GM23338 (cell line): ENCODE measurements around the gene CDYL.

Experiments used
- CREB1 ChIP-seq: fragments of 250-450 bp; sonication (Bioruptor Pico); IDR thresholded peaks from 2 replicates; pipeline ENCODE4 v1.5.0; 2020; ENCODE audit warnings: low read depth, mild to moderate bottlenecking, moderate library complexity
- EZH2 ChIP-seq: fragments of 200-600 bp; sonication (generic); IDR thresholded peaks from one replicate; pipeline ENCODE4 v1.8.0; 2017; ENCODE audit warnings: antibody characterized with exemption, mild to moderate bottlenecking, low read depth; ENCODE audit not compliant: unreplicated experiment
- EZH2phosphoT487 ChIP-seq: fragments of 200-600 bp; sonication (generic); IDR thresholded peaks from one replicate; pipeline ENCODE4 v1.8.1; 2018; ENCODE audit warnings: antibody characterized with exemption; ENCODE audit not compliant: unreplicated experiment
- JUNB ChIP-seq: IDR thresholded peaks from one replicate; pipeline ENCODE4 v1.6.1; 2016; ENCODE audit warnings: antibody characterized with exemption; ENCODE audit not compliant: unreplicated experiment
- NANOG ChIP-seq: IDR thresholded peaks from 2 replicates; pipeline ENCODE4 v1.6.1; 2016; ENCODE audit warnings: antibody characterized with exemption, borderline replicate concordance
- POLR2AphosphoS5 ChIP-seq: IDR thresholded peaks from 2 replicates; pipeline ENCODE4 v1.6.1; 2016; ENCODE audit warnings: antibody characterized with exemption, low read depth
- REST ChIP-seq: IDR thresholded peaks from one replicate; pipeline ENCODE4 v1.6.1; 2018; ENCODE audit warnings: antibody characterized with exemption; ENCODE audit not compliant: unreplicated experiment
- ZNF331 ChIP-seq: fragments of 250-450 bp; sonication (Bioruptor Pico); IDR thresholded peaks from 2 replicates; pipeline ENCODE4 v1.5.0; 2020; ENCODE audit warnings: low read depth, mild to moderate bottlenecking, moderate library complexity
- TF ChIP-seq, protein P1 (sequence below), 2 experiments: fragments of 200-600 bp in 1 of 2; sonication (generic) in 1 of 2; conservative IDR thresholded peaks; 2 replicates each; pipeline versions ENCODE4 v1.5.1 to v1.6.1; 2016 to 2017; ENCODE audit warnings: antibody characterized with exemption in 2 of 2, low read depth in 2 of 2, mild to moderate bottlenecking in 2 of 2, moderate library complexity in 1 of 2

GRCh38 chr6:4820704-4821276 lies 44.6 kb downstream of the CDYL start:
- no peak for TF ChIP-seq JUNB
- TF ChIP-seq REST = no peak
- no peak for TF ChIP-seq EZH2
- TF ChIP-seq, protein P1, sequence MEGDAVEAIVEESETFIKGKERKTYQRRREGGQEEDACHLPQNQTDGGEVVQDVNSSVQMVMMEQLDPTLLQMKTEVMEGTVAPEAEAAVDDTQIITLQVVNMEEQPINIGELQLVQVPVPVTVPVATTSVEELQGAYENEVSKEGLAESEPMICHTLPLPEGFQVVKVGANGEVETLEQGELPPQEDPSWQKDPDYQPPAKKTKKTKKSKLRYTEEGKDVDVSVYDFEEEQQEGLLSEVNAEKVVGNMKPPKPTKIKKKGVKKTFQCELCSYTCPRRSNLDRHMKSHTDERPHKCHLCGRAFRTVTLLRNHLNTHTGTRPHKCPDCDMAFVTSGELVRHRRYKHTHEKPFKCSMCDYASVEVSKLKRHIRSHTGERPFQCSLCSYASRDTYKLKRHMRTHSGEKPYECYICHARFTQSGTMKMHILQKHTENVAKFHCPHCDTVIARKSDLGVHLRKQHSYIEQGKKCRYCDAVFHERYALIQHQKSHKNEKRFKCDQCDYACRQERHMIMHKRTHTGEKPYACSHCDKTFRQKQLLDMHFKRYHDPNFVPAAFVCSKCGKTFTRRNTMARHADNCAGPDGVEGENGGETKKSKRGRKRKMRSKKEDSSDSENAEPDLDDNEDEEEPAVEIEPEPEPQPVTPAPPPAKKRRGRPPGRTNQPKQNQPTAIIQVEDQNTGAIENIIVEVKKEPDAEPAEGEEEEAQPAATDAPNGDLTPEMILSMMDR (conservative IDR thresholded peaks at IDR 0.05; ENCODE audit: low read depth in 2 of 2) = no peak
- TF ChIP-seq EZH2phosphoT487 = no peak
- TF ChIP-seq ZNF331 (CRISPR knock-in tag) = no peak
- no peak for TF ChIP-seq NANOG
- no peak for TF ChIP-seq POLR2AphosphoS5
- TF ChIP-seq CREB1 (CRISPR knock-in tag) = no peak
